Measurements from ENCODE around the gene RALGAPA1. TPM values are rescaled to one million over a fixed set of nuclear protein-coding genes. Genes with fewer than 3 reads are reported as not detected.

The RALGAPA1 gene
- total and polyA plus RNA-seq, 9 of the 15 experiments (the other 6 are each of a cell fraction or from before 2014, with no cell fraction given): 2.5 to 16.3 (median 6.2) TPM

DNA sequence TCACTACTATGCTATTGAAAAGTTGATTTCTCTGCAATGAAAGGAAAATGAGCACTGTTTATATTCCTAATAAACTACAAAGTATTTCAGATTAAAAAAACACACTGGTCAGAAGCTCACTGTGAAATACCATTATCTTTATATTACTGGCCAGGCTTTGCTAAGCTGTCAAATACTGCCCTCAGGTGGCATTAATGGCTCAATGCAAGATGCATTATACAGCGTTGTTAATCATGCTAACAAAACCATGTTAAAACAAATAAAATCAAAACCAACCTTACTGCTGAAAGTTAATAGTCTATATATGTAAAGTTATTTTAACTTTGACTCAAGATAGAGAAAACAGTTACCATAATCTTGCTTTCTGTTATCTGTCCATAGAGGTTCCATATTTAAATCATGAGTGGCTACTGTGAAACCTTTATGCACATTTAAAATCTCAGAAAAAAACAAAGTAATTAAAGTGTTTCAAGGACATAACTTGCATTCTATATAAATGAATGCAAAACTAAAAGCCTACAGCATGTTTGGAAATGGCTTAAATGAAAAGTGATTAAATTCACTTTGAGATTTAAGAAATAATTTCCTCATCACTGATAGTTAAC lies 121.7 kb downstream of the RALGAPA1 start (continued):
- TF ChIP-seq, protein P1, sequence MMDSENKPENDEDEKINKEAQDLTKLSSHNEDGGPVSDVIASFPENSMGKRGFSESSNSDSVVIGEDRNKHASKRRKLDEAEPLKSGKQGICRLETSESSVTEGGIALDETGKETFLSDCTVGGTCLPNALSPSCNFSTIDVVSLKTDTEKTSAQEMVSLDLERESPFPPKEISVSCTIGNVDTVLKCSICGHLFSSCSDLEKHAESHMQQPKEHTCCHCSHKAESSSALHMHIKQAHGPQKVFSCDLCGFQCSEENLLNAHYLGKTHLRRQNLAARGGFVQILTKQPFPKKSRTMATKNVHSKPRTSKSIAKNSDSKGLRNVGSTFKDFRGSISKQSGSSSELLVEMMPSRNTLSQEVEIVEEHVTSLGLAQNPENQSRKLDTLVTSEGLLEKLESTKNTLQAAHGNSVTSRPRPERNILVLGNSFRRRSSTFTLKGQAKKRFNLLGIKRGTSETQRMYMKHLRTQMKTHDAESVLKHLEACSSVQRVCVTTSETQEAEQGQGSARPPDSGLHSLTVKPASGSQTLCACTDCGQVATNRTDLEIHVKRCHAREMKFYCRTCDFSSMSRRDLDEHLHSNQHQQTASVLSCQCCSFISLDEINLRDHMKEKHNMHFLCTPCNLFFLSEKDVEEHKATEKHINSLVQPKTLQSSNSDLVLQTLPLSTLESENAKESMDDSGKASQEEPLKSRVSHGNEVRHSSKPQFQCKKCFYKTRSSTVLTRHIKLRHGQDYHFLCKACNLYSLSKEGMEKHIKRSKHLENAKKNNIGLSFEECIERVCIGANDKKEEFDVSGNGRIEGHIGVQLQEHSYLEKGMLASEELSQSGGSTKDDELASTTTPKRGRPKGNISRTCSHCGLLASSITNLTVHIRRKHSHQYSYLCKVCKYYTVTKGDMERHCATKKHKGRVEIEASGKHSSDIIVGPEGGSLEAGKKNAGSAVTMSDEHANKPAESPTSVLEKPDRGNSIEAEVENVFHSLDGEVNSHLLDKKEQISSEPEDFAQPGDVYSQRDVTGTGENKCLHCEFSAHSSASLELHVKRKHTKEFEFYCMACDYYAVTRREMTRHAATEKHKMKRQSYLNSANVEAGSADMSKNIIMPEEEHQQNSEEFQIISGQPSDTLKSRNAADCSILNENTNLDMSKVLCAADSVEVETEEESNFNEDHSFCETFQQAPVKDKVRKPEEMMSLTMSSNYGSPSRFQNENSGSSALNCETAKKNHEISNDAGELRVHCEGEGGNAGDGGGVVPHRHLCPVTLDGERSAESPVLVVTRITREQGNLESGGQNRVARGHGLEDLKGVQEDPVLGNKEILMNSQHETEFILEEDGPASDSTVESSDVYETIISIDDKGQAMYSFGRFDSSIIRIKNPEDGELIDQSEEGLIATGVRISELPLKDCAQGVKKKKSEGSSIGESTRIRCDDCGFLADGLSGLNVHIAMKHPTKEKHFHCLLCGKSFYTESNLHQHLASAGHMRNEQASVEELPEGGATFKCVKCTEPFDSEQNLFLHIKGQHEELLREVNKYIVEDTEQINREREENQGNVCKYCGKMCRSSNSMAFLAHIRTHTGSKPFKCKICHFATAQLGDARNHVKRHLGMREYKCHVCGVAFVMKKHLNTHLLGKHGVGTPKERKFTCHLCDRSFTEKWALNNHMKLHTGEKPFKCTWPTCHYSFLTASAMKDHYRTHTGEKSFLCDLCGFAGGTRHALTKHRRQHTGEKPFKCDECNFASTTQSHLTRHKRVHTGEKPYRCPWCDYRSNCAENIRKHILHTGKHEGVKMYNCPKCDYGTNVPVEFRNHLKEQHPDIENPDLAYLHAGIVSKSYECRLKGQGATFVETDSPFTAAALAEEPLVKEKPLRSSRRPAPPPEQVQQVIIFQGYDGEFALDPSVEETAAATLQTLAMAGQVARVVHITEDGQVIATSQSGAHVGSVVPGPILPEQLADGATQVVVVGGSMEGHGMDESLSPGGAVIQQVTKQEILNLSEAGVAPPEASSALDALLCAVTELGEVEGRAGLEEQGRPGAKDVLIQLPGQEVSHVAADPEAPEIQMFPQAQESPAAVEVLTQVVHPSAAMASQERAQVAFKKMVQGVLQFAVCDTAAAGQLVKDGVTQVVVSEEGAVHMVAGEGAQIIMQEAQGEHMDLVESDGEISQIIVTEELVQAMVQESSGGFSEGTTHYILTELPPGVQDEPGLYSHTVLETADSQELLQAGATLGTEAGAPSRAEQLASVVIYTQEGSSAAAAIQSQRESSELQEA (IDR thresholded peaks at IDR 0.05; ENCODE audit: low read depth): no peak
- TF ChIP-seq RAD21 (CRISPR knock-in tag; conservative IDR thresholded peaks at IDR 0.05 in 1 of 2, IDR thresholded peaks at IDR 0.05 in 1 of 2) (peak; percentile 83 to 84), TSC22D4 (tag; IDR thresholded peaks at IDR 0.05) (no peak), ZFX (CRISPR knock-in tag; IDR thresholded peaks at IDR 0.05) (no peak)
- TF ChIP-seq, protein P2, sequence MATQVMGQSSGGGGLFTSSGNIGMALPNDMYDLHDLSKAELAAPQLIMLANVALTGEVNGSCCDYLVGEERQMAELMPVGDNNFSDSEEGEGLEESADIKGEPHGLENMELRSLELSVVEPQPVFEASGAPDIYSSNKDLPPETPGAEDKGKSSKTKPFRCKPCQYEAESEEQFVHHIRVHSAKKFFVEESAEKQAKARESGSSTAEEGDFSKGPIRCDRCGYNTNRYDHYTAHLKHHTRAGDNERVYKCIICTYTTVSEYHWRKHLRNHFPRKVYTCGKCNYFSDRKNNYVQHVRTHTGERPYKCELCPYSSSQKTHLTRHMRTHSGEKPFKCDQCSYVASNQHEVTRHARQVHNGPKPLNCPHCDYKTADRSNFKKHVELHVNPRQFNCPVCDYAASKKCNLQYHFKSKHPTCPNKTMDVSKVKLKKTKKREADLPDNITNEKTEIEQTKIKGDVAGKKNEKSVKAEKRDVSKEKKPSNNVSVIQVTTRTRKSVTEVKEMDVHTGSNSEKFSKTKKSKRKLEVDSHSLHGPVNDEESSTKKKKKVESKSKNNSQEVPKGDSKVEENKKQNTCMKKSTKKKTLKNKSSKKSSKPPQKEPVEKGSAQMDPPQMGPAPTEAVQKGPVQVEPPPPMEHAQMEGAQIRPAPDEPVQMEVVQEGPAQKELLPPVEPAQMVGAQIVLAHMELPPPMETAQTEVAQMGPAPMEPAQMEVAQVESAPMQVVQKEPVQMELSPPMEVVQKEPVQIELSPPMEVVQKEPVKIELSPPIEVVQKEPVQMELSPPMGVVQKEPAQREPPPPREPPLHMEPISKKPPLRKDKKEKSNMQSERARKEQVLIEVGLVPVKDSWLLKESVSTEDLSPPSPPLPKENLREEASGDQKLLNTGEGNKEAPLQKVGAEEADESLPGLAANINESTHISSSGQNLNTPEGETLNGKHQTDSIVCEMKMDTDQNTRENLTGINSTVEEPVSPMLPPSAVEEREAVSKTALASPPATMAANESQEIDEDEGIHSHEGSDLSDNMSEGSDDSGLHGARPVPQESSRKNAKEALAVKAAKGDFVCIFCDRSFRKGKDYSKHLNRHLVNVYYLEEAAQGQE (IDR thresholded peaks at IDR 0.05; ENCODE audit: borderline replicate concordance): peak; percentile 72
- TF ChIP-seq, protein P2 (CRISPR knock-in tag; IDR thresholded peaks at IDR 0.05; ENCODE audit: low read depth): no peak
- TF ChIP-seq, protein P3, sequence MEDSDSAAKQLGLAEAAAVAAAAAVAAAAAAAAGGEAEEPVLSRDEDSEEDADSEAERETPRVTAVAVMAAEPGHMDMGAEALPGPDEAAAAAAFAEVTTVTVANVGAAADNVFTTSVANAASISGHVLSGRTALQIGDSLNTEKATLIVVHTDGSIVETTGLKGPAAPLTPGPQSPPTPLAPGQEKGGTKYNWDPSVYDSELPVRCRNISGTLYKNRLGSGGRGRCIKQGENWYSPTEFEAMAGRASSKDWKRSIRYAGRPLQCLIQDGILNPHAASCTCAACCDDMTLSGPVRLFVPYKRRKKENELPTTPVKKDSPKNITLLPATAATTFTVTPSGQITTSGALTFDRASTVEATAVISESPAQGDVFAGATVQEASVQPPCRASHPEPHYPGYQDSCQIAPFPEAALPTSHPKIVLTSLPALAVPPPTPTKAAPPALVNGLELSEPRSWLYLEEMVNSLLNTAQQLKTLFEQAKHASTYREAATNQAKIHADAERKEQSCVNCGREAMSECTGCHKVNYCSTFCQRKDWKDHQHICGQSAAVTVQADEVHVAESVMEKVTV (CRISPR knock-in tag; IDR thresholded peaks at IDR 0.05): peak; percentile 81

Measured in K562 (cell line).